HL-60 (cell line): ENCODE data around the gene IQCF2.

Experiments
- DNase-seq, 2 experiments: peaks; one replicate each; pipeline ENCODE4 v3.0.0-alpha.2; 2010 to 2020; ENCODE audit warnings: low read depth in 1 of 2, low spot score in 1 of 2
- H3K27ac ChIP-seq: fragments of 250-450 bp; sonication (Bioruptor Pico); replicated peaks from 2 replicates; pipeline ENCODE4 v1.5.1; 2020; ENCODE audit warnings: mild to moderate bottlenecking, moderate library complexity
- H3K27me3 ChIP-seq: fragments of 250-450 bp; sonication (Bioruptor Pico); 2 replicates; pipeline ENCODE4 v1.5.1; 2021; ENCODE audit warnings: mild to moderate bottlenecking, moderate library complexity; ENCODE audit not compliant: insufficient read depth, poor library complexity, severe bottlenecking
- H3K4me3 ChIP-seq: replicated peaks from 2 replicates; pipeline ENCODE4 v1.5.1; 2011; ENCODE audit warnings: mild to moderate bottlenecking, control low read depth, low read length; ENCODE audit not compliant: insufficient read depth
- CTCF ChIP-seq: IDR thresholded peaks from one replicate; pipeline ENCODE4 v1.5.1; 2011; ENCODE audit warnings: low read length, control low read depth, inconsistent platforms; ENCODE audit not compliant: insufficient read depth
- GABPA ChIP-seq: IDR thresholded peaks from 2 replicates; pipeline ENCODE4 v1.6.1; 2012; ENCODE audit warnings: low read depth
- POLR2AphosphoS5 ChIP-seq: IDR thresholded peaks from 2 replicates; pipeline ENCODE4 v1.6.1; 2012; ENCODE audit warnings: low read depth
- REST ChIP-seq: IDR thresholded peaks from 2 replicates; pipeline ENCODE4 v1.6.1; 2012; ENCODE audit warnings: low read depth; ENCODE audit not compliant: insufficient replicate concordance
- SPI1 ChIP-seq: IDR thresholded peaks from 2 replicates; pipeline ENCODE4 v1.6.1; 2012; ENCODE audit warnings: low read depth, mild to moderate bottlenecking, borderline replicate concordance

Gene IQCF2

GRCh38 chr3:51894391-51894790 lies 33.0 kb downstream of the IQCF2 start:
- no peak for DNase-seq
- Histone ChIP-seq H3K27ac (no peak overlapping the region), H3K27me3 (no peaks in the 10 kb centered on the region), H3K4me3 (no peak overlapping the region)
- TF ChIP-seq REST (no peak), SPI1 (no peak), GABPA (no peak), CTCF (no peak), POLR2AphosphoS5 (no peak)

- H3K27ac ChIP-seq, result no peak overlapping the region
- no peak overlapping the region for H3K4me3 ChIP-seq
- no peak for TF ChIP-seq CTCF
- TF ChIP-seq REST, result no peak
- no peak for TF ChIP-seq POLR2AphosphoS5
- no peak for TF ChIP-seq SPI1
- no peak for TF ChIP-seq GABPA
- no peaks in the 10 kb centered on the region for H3K27me3 ChIP-seq
- no peak for DNase-seq
Measured at GRCh38 chr3:51894939-51895338, 33.5 kb downstream of the IQCF2 start.

- TF ChIP-seq SPI1, result no peak
- TF ChIP-seq REST, result no peak
- TF ChIP-seq GABPA, result no peak
- TF ChIP-seq POLR2AphosphoS5, result no peak
- no peak for TF ChIP-seq CTCF
- no peak overlapping the region for H3K4me3 ChIP-seq
- H3K27me3 ChIP-seq, result peaks cover 4% of the 10 kb centered on the region
- no peak for DNase-seq
- no peak overlapping the region for H3K27ac ChIP-seq
Measured at GRCh38 chr3:51896607-51897305, 35.3 kb downstream of the IQCF2 start.
